ENCODE measurements around the gene SLC44A5.

GRCh38 chr1:75484789-75485188 is 126.1 kb downstream of the SLC44A5 start:
- TF ChIP-seq POLR2AphosphoS5 (IDR thresholded peaks at IDR 0.05) = no peak
- TF ChIP-seq POLR2A (IDR thresholded peaks at IDR 0.05) = no peak

All from spleen (tissue), 3 donors.